GM19025 (cell line): Measurements from ENCODE around the gene ADGRD2.

ENCODE experiments used
- ATAC-seq: cut with Tn5 transposase; IDR thresholded peaks from one replicate; pipeline ENCODE4 v1.9.1; 2021; ENCODE audit warnings: mild to moderate bottlenecking, low read depth, moderate library complexity; ENCODE audit not compliant: unreplicated experiment

Gene ADGRD2

GRCh38 chr9:124429530-124429867 is 20.8 kb upstream of the ADGRD2 start:
- ATAC-seq, result no peak

GRCh38 chr9:124436320-124436719 is 13.9 kb upstream of the ADGRD2 start:
- no peak for ATAC-seq

- no peak for ATAC-seq
These were observed 13.2 kb upstream of the ADGRD2 start for GRCh38 chr9:124437086-124437485.

- ATAC-seq, result no peak
These were observed 12.2 kb upstream of the ADGRD2 start for GRCh38 chr9:124438091-124438490.

- ATAC-seq, result no peak
These were observed 11.2 kb upstream of the ADGRD2 start for GRCh38 chr9:124439086-124439485.

GRCh38 chr9:124439686-124440243 is 10.5 kb upstream of the ADGRD2 start:
- ATAC-seq, result no peak

GRCh38 chr9:124440786-124441185 is 9.5 kb upstream of the ADGRD2 start:
- no peak for ATAC-seq

GRCh38 chr9:124441291-124441690 is 9.0 kb upstream of the ADGRD2 start:
- ATAC-seq, result no peak

- no peak for ATAC-seq
These were observed 7.9 kb upstream of the ADGRD2 start for GRCh38 chr9:124442379-124442778.

GRCh38 chr9:124442826-124443225 is 7.4 kb upstream of the ADGRD2 start:
- ATAC-seq, result no peak

- no peak for ATAC-seq
These were observed 6.6 kb upstream of the ADGRD2 start for GRCh38 chr9:124443625-124444024.

- ATAC-seq, result no peak
These were observed 6.1 kb upstream of the ADGRD2 start for GRCh38 chr9:124444166-124444565.

- no peak for ATAC-seq
These were observed 3.0 kb upstream of the ADGRD2 start for GRCh38 chr9:124447297-124447661.

GRCh38 chr9:124448019-124448418 is 2.2 kb upstream of the ADGRD2 start:
- no peak for ATAC-seq

GRCh38 chr9:124449381-124450151 is 685 bp upstream of the ADGRD2 start:
- ATAC-seq, result no peak

- ATAC-seq, result no peak
These were observed 845 bp downstream of the ADGRD2 start for GRCh38 chr9:124450931-124451661.

- no peak for ATAC-seq
These were observed 2.1 kb downstream of the ADGRD2 start for GRCh38 chr9:124452326-124452725.

GRCh38 chr9:124452841-124453585 is 2.8 kb downstream of the ADGRD2 start:
- ATAC-seq, result no peak

- no peak for ATAC-seq
These were observed 3.4 kb downstream of the ADGRD2 start for GRCh38 chr9:124453586-124454191.

GRCh38 chr9:124454296-124454695 is 4.0 kb downstream of the ADGRD2 start:
- ATAC-seq, result no peak
